Lower leg skin (tissue), 4 donors: ENCODE results near the gene CES3. TPM values are rescaled to one million over a fixed set of nuclear protein-coding genes. Genes with fewer than 3 reads are reported as not detected.

Experiments
- DNase-seq, 2 donors: peaks; one replicate each; pipeline ENCODE4 v3.0.0-alpha.2; 2019; ENCODE audit warnings: low spot score in 2 of 2
- H3K4me3 ChIP-seq: fragments of 200-600 bp; sonication (generic); 2 replicates; pipeline ENCODE4 v1.5.1; 2017; ENCODE audit warnings: mild to moderate bottlenecking, low read depth; ENCODE audit not compliant: poor library complexity, severe bottlenecking
- POLR2A ChIP-seq, 2 donors: fragments of 450-650 bp; IDR thresholded peaks; one replicate each; pipeline ENCODE4 v1.6.1; 2016 to 2017; ENCODE audit warnings: antibody characterized with exemption in 2 of 2, mild to moderate bottlenecking in 1 of 2, moderate library complexity in 1 of 2
- WGBS, 2 donors: methylation state at CpG; one replicate each; pipeline ENCODE4 v1.1.5; 2018; 5-methylcytosine and 5-hydroxymethylcytosine counted together
- intact Hi-C: fragments of 100-400 bp; cut with DNase I; formaldehyde crosslinking; loops from one replicate; pipeline ENCODE4 v1.15.0; 2023; ENCODE audit warnings: low total_unique reads
- total RNA-seq, 4 donors: library from RNA; depleted of rRNA; stranded (reverse); fragments of >200 nt; gene quantifications; one replicate each; pipeline ENCODE4 v1.1.0, GENCODE V29; 2016
- TF ChIP-seq, protein P1 (sequence below), 3 donors: fragments of 450-650 bp; IDR thresholded peaks; one replicate each; pipeline ENCODE4 v1.5.1; 2016; ENCODE audit warnings: antibody characterized with exemption in 3 of 3, mild to moderate bottlenecking in 3 of 3, moderate library complexity in 2 of 3

CES3 gene
- total RNA-seq, 4 donors from 2014 or later: 0.59 to 1.3 (median 1.2) TPM

DNA sequence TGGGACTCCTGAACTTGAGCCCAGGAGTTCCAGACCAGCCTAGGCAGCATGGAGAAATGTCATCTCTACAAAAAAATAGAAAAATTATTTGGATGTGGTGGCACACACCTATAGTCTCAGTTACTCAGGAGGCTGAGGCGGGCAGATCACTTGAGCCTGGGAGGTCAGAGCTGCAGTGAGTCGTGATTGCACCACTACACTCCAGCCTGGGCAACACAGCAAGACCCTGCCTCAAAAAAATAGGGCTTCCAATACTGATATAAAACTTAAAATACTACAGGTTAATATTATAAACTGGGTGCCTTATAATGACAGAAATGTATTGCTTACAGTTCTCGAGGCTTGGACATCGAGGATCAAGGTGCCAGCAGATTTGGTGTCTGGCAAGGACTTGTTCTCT, 15.1 kb upstream of the CES3 start:
- 87 to 95% methylated on average over 4 of the region's 4 CpGs for WGBS, 2 donors
- no peak for DNase-seq
- no peak for TF ChIP-seq POLR2A (IDR thresholded peaks at IDR 0.05)
- TF ChIP-seq, protein P1, sequence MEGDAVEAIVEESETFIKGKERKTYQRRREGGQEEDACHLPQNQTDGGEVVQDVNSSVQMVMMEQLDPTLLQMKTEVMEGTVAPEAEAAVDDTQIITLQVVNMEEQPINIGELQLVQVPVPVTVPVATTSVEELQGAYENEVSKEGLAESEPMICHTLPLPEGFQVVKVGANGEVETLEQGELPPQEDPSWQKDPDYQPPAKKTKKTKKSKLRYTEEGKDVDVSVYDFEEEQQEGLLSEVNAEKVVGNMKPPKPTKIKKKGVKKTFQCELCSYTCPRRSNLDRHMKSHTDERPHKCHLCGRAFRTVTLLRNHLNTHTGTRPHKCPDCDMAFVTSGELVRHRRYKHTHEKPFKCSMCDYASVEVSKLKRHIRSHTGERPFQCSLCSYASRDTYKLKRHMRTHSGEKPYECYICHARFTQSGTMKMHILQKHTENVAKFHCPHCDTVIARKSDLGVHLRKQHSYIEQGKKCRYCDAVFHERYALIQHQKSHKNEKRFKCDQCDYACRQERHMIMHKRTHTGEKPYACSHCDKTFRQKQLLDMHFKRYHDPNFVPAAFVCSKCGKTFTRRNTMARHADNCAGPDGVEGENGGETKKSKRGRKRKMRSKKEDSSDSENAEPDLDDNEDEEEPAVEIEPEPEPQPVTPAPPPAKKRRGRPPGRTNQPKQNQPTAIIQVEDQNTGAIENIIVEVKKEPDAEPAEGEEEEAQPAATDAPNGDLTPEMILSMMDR (IDR thresholded peaks at IDR 0.05): no peak
- intact Hi-C loops: no loop called here
- H3K4me3 ChIP-seq: no peak overlapping the region

GRCh38 chr16:66946541-66946940, 14.5 kb upstream of the CES3 start:
- intact Hi-C loops: no loop called here
- H3K4me3 ChIP-seq: no peak overlapping the region
- DNase-seq: no peak
- no peak for TF ChIP-seq POLR2A (IDR thresholded peaks at IDR 0.05)
- TF ChIP-seq, protein P1 (IDR thresholded peaks at IDR 0.05): no peak
- WGBS, 2 donors: 75 to 80% methylated on average over 7 of the region's 7 CpGs

DNA sequence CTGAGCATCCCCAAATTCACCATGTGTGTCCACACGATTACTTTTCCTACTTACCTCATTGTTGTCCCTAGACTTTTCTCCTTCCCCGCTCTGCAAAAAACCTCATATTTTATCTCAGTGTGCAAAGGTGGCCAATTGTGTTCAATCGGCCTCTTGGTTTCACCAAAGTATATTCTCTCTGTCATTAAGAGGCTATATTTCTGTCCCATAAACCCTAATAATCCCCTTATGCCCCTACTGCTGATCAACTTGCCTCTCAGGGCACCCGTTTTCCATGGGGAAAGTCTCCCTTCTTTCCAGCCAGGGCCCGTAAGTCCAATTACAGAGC, 14.1 kb upstream of the CES3 start:
- intact Hi-C loops: no loop called here
- 26 to 30% methylated on average over 5 of the region's 5 CpGs for WGBS, 2 donors
- no peak for DNase-seq
- H3K4me3 ChIP-seq: no peak overlapping the region
- TF ChIP-seq, protein P1 (IDR thresholded peaks at IDR 0.05): no peak
- TF ChIP-seq POLR2A (IDR thresholded peaks at IDR 0.05): no peak

GRCh38 chr16:66947302-66948065, 13.6 kb upstream of the CES3 start:
- peak; percentile 79 to 95 for DNase-seq
- no peak for TF ChIP-seq POLR2A (IDR thresholded peaks at IDR 0.05)
- TF ChIP-seq, protein P1 (IDR thresholded peaks at IDR 0.05): peak; percentile 53 to 83 (median 66)
- 0 to 1% methylated on average over 23 of the region's 23 CpGs for WGBS, 2 donors
- intact Hi-C loops: no loop called here
- H3K4me3 ChIP-seq: peak overlapping the region; percentile 38

DNA sequence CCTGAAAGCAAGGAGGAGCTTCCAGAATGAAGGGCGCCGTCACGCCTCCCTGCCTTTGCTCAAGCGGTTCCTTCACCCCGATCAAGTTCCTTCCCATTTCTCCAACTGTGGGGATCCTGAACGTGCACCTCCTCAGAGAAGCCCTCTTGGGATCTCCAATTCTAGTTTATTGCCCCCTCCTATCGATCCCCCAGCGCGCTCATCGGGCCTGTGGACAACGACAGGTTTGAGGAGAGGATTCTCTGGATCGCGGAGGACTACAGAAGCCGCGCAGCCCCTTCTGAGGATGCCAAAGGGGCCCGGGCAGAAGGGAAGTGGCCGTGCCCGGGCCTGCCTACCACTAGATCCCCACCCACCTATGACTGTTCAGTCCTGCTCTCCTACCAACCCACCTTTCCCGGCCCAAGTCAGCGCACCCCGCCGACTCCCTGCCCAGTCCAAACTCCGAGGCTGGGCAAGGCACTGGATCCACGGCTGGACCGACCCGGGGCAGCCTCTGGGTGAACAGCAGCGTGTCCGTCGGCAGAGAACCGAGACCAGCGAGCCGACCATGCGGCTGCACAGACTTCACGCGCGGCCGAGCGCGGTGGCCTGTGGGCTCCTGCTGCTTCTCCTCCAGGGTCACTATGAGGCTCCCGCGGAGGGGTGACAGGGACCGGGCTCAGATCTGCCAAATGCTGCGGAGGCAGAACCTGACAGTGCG, 12.8 kb upstream of the CES3 start:
- intact Hi-C loops: no loop called here
- no peak for TF ChIP-seq POLR2A (IDR thresholded peaks at IDR 0.05)
- TF ChIP-seq, protein P1 (IDR thresholded peaks at IDR 0.05): no peak
- peak overlapping the region; percentile 10 for H3K4me3 ChIP-seq
- WGBS, 2 donors: 1% methylated on average over 24 to 44 of the region's 44 CpGs
- DNase-seq: no peak
